ENCODE results near the gene XRCC3. TPM values are rescaled to one million over a fixed set of nuclear protein-coding genes. Genes with fewer than 3 reads are reported as not detected.

XRCC3 gene
- total and polyA plus RNA-seq, 10 of the 15 experiments (the other 5 are each of a cell fraction or from before 2014, with no cell fraction given): 0.37 to 52.0 (median 26.8) TPM

DNA sequence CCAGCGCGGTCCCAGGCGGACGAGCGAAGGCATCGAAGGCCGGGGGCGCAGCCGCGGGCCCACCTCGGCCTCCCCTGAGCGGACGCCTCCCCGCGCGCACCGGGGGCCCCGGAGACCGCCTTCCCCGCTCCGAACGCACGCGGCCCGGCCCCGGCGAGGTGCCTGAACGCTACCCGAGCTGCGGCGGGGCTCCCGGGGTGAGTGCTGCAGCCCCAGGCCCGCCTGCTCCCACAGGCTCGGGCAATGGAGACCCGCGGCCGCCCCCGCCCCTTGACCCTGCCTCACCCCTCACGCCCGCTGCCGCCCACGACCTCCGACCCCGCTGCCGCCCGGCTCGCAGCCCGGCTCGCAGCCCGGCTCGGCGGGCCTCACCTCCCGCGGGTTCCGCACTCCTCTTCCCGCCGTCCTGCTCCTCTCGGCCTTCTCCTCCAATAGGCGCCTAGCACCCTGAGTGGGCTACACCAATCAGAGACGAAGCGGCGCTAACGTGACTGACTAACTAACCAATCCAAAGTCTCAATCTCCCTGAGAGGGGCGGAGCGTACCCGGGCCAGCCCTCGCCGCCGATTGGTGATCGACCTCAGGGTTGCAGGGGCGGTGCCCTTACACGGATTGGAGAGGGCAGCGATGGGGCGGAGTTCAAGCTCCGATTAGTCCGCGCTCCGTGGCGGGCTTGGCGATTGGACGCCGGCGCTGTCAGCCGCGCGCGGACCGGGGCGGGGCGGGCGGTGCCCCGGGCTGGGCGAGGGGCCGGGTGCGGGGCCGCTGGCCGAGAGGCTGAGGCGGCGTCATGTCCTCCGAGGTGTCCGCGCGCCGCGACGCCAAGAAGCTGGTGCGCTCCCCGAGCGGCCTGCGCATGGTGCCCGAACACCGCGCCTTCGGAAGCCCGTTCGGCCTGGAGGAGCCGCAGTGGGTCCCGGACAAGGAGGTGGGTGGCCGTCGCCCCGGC is at the start of gene XRCC3, which contains the start of gene ZFYVE21 (continued):
- TF ChIP-seq, protein P1, sequence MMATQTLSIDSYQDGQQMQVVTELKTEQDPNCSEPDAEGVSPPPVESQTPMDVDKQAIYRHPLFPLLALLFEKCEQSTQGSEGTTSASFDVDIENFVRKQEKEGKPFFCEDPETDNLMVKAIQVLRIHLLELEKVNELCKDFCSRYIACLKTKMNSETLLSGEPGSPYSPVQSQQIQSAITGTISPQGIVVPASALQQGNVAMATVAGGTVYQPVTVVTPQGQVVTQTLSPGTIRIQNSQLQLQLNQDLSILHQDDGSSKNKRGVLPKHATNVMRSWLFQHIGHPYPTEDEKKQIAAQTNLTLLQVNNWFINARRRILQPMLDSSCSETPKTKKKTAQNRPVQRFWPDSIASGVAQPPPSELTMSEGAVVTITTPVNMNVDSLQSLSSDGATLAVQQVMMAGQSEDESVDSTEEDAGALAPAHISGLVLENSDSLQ (IDR thresholded peaks at IDR 0.05): peak; percentile 99
- TF ChIP-seq, protein P2, sequence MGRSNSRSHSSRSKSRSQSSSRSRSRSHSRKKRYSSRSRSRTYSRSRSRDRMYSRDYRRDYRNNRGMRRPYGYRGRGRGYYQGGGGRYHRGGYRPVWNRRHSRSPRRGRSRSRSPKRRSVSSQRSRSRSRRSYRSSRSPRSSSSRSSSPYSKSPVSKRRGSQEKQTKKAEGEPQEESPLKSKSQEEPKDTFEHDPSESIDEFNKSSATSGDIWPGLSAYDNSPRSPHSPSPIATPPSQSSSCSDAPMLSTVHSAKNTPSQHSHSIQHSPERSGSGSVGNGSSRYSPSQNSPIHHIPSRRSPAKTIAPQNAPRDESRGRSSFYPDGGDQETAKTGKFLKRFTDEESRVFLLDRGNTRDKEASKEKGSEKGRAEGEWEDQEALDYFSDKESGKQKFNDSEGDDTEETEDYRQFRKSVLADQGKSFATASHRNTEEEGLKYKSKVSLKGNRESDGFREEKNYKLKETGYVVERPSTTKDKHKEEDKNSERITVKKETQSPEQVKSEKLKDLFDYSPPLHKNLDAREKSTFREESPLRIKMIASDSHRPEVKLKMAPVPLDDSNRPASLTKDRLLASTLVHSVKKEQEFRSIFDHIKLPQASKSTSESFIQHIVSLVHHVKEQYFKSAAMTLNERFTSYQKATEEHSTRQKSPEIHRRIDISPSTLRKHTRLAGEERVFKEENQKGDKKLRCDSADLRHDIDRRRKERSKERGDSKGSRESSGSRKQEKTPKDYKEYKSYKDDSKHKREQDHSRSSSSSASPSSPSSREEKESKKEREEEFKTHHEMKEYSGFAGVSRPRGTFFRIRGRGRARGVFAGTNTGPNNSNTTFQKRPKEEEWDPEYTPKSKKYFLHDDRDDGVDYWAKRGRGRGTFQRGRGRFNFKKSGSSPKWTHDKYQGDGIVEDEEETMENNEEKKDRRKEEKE (IDR thresholded peaks at IDR 0.05): 0 out of 2 replicates have a peak, but pooled peaks have one; percentile 29
- TF ChIP-seq, protein P3, sequence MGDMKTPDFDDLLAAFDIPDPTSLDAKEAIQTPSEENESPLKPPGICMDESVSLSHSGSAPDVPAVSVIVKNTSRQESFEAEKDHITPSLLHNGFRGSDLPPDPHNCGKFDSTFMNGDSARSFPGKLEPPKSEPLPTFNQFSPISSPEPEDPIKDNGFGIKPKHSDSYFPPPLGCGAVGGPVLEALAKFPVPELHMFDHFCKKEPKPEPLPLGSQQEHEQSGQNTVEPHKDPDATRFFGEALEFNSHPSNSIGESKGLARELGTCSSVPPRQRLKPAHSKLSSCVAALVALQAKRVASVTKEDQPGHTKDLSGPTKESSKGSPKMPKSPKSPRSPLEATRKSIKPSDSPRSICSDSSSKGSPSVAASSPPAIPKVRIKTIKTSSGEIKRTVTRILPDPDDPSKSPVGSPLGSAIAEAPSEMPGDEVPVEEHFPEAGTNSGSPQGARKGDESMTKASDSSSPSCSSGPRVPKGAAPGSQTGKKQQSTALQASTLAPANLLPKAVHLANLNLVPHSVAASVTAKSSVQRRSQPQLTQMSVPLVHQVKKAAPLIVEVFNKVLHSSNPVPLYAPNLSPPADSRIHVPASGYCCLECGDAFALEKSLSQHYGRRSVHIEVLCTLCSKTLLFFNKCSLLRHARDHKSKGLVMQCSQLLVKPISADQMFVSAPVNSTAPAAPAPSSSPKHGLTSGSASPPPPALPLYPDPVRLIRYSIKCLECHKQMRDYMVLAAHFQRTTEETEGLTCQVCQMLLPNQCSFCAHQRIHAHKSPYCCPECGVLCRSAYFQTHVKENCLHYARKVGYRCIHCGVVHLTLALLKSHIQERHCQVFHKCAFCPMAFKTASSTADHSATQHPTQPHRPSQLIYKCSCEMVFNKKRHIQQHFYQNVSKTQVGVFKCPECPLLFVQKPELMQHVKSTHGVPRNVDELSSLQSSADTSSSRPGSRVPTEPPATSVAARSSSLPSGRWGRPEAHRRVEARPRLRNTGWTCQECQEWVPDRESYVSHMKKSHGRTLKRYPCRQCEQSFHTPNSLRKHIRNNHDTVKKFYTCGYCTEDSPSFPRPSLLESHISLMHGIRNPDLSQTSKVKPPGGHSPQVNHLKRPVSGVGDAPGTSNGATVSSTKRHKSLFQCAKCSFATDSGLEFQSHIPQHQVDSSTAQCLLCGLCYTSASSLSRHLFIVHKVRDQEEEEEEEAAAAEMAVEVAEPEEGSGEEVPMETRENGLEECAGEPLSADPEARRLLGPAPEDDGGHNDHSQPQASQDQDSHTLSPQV (IDR thresholded peaks at IDR 0.05): no peak
- TF ChIP-seq EZH2 (IDR thresholded peaks at IDR 0.05; ENCODE audit: borderline replicate concordance, control insufficient read depth, low read depth, low read length): no peak
- TF ChIP-seq, protein P4, sequence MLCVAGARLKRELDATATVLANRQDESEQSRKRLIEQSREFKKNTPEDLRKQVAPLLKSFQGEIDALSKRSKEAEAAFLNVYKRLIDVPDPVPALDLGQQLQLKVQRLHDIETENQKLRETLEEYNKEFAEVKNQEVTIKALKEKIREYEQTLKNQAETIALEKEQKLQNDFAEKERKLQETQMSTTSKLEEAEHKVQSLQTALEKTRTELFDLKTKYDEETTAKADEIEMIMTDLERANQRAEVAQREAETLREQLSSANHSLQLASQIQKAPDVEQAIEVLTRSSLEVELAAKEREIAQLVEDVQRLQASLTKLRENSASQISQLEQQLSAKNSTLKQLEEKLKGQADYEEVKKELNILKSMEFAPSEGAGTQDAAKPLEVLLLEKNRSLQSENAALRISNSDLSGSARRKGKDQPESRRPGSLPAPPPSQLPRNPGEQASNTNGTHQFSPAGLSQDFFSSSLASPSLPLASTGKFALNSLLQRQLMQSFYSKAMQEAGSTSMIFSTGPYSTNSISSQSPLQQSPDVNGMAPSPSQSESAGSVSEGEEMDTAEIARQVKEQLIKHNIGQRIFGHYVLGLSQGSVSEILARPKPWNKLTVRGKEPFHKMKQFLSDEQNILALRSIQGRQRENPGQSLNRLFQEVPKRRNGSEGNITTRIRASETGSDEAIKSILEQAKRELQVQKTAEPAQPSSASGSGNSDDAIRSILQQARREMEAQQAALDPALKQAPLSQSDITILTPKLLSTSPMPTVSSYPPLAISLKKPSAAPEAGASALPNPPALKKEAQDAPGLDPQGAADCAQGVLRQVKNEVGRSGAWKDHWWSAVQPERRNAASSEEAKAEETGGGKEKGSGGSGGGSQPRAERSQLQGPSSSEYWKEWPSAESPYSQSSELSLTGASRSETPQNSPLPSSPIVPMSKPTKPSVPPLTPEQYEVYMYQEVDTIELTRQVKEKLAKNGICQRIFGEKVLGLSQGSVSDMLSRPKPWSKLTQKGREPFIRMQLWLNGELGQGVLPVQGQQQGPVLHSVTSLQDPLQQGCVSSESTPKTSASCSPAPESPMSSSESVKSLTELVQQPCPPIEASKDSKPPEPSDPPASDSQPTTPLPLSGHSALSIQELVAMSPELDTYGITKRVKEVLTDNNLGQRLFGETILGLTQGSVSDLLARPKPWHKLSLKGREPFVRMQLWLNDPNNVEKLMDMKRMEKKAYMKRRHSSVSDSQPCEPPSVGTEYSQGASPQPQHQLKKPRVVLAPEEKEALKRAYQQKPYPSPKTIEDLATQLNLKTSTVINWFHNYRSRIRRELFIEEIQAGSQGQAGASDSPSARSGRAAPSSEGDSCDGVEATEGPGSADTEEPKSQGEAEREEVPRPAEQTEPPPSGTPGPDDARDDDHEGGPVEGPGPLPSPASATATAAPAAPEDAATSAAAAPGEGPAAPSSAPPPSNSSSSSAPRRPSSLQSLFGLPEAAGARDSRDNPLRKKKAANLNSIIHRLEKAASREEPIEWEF (IDR thresholded peaks at IDR 0.05; ENCODE audit: insufficient replicate concordance, low read depth, low read length): no peak
- TF ChIP-seq, protein P5, sequence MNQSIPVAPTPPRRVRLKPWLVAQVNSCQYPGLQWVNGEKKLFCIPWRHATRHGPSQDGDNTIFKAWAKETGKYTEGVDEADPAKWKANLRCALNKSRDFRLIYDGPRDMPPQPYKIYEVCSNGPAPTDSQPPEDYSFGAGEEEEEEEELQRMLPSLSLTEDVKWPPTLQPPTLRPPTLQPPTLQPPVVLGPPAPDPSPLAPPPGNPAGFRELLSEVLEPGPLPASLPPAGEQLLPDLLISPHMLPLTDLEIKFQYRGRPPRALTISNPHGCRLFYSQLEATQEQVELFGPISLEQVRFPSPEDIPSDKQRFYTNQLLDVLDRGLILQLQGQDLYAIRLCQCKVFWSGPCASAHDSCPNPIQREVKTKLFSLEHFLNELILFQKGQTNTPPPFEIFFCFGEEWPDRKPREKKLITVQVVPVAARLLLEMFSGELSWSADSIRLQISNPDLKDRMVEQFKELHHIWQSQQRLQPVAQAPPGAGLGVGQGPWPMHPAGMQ (IDR thresholded peaks at IDR 0.05; ENCODE audit: borderline replicate concordance): no peak
- peak; percentile 60; the same call in 1 of the 2 replicates for TF ChIP-seq TCF12 (IDR thresholded peaks at IDR 0.05; ENCODE audit: low read depth, low read length)
- no peak for TF ChIP-seq HDAC2 (IDR thresholded peaks at IDR 0.05)
- no peak for TF ChIP-seq ESRRA (IDR thresholded peaks at IDR 0.05; ENCODE audit: low read length)
- no peak for TF ChIP-seq SREBF2 (IDR thresholded peaks at IDR 0.05; ENCODE audit: low read length)
- TF ChIP-seq ZNF622 (IDR thresholded peaks at IDR 0.05): no peak
- no peak for TF ChIP-seq MTA3 (IDR thresholded peaks at IDR 0.05; ENCODE audit: borderline replicate concordance, low read length)
- no peak for TF ChIP-seq WRNIP1 (IDR thresholded peaks at IDR 0.05; ENCODE audit: borderline replicate concordance, low read depth, low read length)
